Esophagus muscularis mucosa (tissue), 4 donors: ENCODE data around the gene TBC1D22A. TPM values are rescaled to one million over a fixed set of nuclear protein-coding genes. Genes with fewer than 3 reads are reported as not detected.

ENCODE experiments used
- DNase-seq: peaks from one replicate; pipeline ENCODE4 v3.0.0-alpha.2; 2017; ENCODE audit errors: extremely low spot score
- H3K27ac ChIP-seq, 4 donors: fragments of 200-600 bp; sonication (generic); replicated peaks in 1 of 4; 1 replicate in 3 of 4; 2 replicates in 1 of 4; pipeline ENCODE4 v1.5.1; 2016 to 2019; ENCODE audit warnings: mild to moderate bottlenecking in 1 of 4
- H3K27me3 ChIP-seq, 4 donors: fragments of 200-600 bp; sonication (generic); one replicate each; pipeline versions ENCODE4 v1.5.1 to v1.6.0; 2016 to 2019
- H3K36me3 ChIP-seq, 4 donors: fragments of 200-600 bp; sonication (generic); one replicate each; pipeline ENCODE4 v1.5.1; 2016 to 2019
- H3K4me1 ChIP-seq, 4 donors: fragments of 200-600 bp; sonication (generic); one replicate each; pipeline ENCODE4 v1.5.1; 2016 to 2019
- H3K4me3 ChIP-seq, 4 donors: fragments of 200-600 bp; sonication (generic); 1 replicate in 2 of 4; 2 replicates in 2 of 4; pipeline ENCODE4 v1.5.1; 2016 to 2019; ENCODE audit warnings: mild to moderate bottlenecking in 4 of 4, moderate library complexity in 1 of 4
- H3K9me3 ChIP-seq, 4 donors: fragments of 200-600 bp; sonication (generic); 1 replicate in 3 of 4; 2 replicates in 1 of 4; pipeline ENCODE4 v1.5.1; 2016 to 2019
- CTCF ChIP-seq, 3 experiments: fragments of 200-600 bp in 2 of 3; fragments of 450-650 bp in 1 of 3; sonication (generic) in 2 of 3; IDR thresholded peaks; one replicate each; pipeline ENCODE4 v1.5.1; 2017 to 2019; ENCODE audit warnings: antibody characterized with exemption in 3 of 3, mild to moderate bottlenecking in 2 of 3, moderate library complexity in 1 of 3
- EP300 ChIP-seq: sonication (generic); formaldehyde crosslinking; IDR thresholded peaks from one replicate; pipeline ENCODE4 v1.6.1; 2017; ENCODE audit warnings: antibody characterized with exemption
- POLR2A ChIP-seq: fragments of 450-650 bp; IDR thresholded peaks from one replicate; pipeline ENCODE4 v1.6.1; 2017; ENCODE audit warnings: antibody characterized with exemption, moderate library complexity, mild to moderate bottlenecking, low read depth
- POLR2AphosphoS5 ChIP-seq, 2 donors: sonication (generic); formaldehyde crosslinking; IDR thresholded peaks; one replicate each; pipeline ENCODE4 v1.6.1; 2017; ENCODE audit warnings: antibody characterized with exemption in 2 of 2
- WGBS: methylation state at CpG from one replicate; pipeline ENCODE4 v1.1.5; 2018; 5-methylcytosine and 5-hydroxymethylcytosine counted together
- intact Hi-C: fragments of 100-400 bp; cut with DNase I; formaldehyde crosslinking; loops from one replicate; pipeline ENCODE4 v1.15.1; 2023
- total RNA-seq, 4 donors: library from RNA; depleted of rRNA; stranded (reverse); fragments of >200 nt; gene quantifications; one replicate each; pipeline versions ENCODE4 v1.1.0 to v1.2.1, GENCODE V29; 2016

Gene TBC1D22A
- total RNA-seq, 4 donors from 2014 or later = 15.2 to 20.7 (median 18.8) TPM

- peaks cover 14 to 37% (median 23%) of the 10 kb centered on the region in 4 donors for H3K4me1 ChIP-seq
- H3K27me3 ChIP-seq = no peaks in the 10 kb centered on the region
- H3K4me3 ChIP-seq = no peak overlapping the region
- no peak for TF ChIP-seq POLR2A
- no peak for TF ChIP-seq CTCF (IDR thresholded peaks at IDR 0.05)
- no peak for TF ChIP-seq POLR2AphosphoS5 (IDR thresholded peaks at IDR 0.05)
- TF ChIP-seq EP300 = no peak
- no peaks in the 10 kb centered on the region for H3K9me3 ChIP-seq
- no peak overlapping the region for H3K27ac ChIP-seq
- 92% methylated on average over 12 of the region's 13 CpGs for WGBS
- intact Hi-C loops = no loop called here
- DNase-seq = no peak
- H3K36me3 ChIP-seq = peaks cover 0 to 27% (median 14%) of the 10 kb centered on the region in 4 donors
Measured at GRCh38 chr22:46896568-46897245, 134.3 kb downstream of the TBC1D22A start.

- intact Hi-C loops = no loop called here
- TF ChIP-seq POLR2A (no peak), POLR2AphosphoS5 (IDR thresholded peaks at IDR 0.05) (no peak), CTCF (IDR thresholded peaks at IDR 0.05) (no peak), EP300 (no peak)
- H3K36me3 ChIP-seq = peaks cover 0 to 24% (median 11%) of the 10 kb centered on the region in 4 donors
- no peak overlapping the region for H3K27ac ChIP-seq
- no peaks in the 10 kb centered on the region for H3K27me3 ChIP-seq
- no peak overlapping the region for H3K4me3 ChIP-seq
- WGBS = 97% methylated on average over 4 of the region's 4 CpGs
- H3K9me3 ChIP-seq = no peaks in the 10 kb centered on the region
- peaks cover 14 to 37% (median 23%) of the 10 kb centered on the region in 4 donors for H3K4me1 ChIP-seq
- no peak for DNase-seq
Measured at GRCh38 chr22:46897246-46897623, 134.8 kb downstream of the TBC1D22A start.

GRCh38 chr22:46900549-46900948, 138.1 kb downstream of the TBC1D22A start:
- intact Hi-C loops = no loop called here
- peaks cover 0 to 12% (median 5%) of the 10 kb centered on the region in 4 donors for H3K4me1 ChIP-seq
- H3K36me3 ChIP-seq = peaks cover 8 to 13% (median 12%) of the 10 kb centered on the region in 4 donors
- TF ChIP-seq EP300 (no peak), POLR2A (no peak), POLR2AphosphoS5 (IDR thresholded peaks at IDR 0.05) (no peak), CTCF (IDR thresholded peaks at IDR 0.05) (no peak)
- DNase-seq = no peak
- H3K4me3 ChIP-seq = no peak overlapping the region
- no peak overlapping the region for H3K27ac ChIP-seq
- H3K27me3 ChIP-seq = no peaks in the 10 kb centered on the region
- WGBS = 85% methylated on average over 5 of the region's 5 CpGs
- H3K9me3 ChIP-seq = no peaks in the 10 kb centered on the region

GRCh38 chr22:46902436-46902835, 140.0 kb downstream of the TBC1D22A start:
- WGBS = 94% methylated on average over 14 of the region's 14 CpGs
- H3K27me3 ChIP-seq = no peaks in the 10 kb centered on the region
- intact Hi-C loops = no loop called here
- no peak for TF ChIP-seq CTCF (IDR thresholded peaks at IDR 0.05)
- no peak for TF ChIP-seq EP300
- TF ChIP-seq POLR2A = no peak
- TF ChIP-seq POLR2AphosphoS5 (IDR thresholded peaks at IDR 0.05) = no peak
- DNase-seq = no peak
- no peak overlapping the region for H3K27ac ChIP-seq
- no peaks in the 10 kb centered on the region for H3K9me3 ChIP-seq
- H3K4me1 ChIP-seq = peaks cover 0 to 10% (median 4%) of the 10 kb centered on the region in 4 donors
- peaks cover 8 to 13% (median 12%) of the 10 kb centered on the region in 4 donors for H3K36me3 ChIP-seq
- H3K4me3 ChIP-seq = no peak overlapping the region
